GM19035 (cell line): ENCODE data around the gene BLZF1.
"Not testable (repeated sequence)": the region's sequence is repeated elsewhere in the genome, so short reads cannot be mapped to it uniquely, and the experiment has no call there.

Experiments used
- ATAC-seq: cut with Tn5 transposase; IDR thresholded peaks from one replicate; pipeline ENCODE4 v1.9.1; 2021; ENCODE audit not compliant: unreplicated experiment

The BLZF1 gene, protein sequence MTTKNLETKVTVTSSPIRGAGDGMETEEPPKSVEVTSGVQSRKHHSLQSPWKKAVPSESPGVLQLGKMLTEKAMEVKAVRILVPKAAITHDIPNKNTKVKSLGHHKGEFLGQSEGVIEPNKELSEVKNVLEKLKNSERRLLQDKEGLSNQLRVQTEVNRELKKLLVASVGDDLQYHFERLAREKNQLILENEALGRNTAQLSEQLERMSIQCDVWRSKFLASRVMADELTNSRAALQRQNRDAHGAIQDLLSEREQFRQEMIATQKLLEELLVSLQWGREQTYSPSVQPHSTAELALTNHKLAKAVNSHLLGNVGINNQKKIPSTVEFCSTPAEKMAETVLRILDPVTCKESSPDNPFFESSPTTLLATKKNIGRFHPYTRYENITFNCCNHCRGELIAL

DNA sequence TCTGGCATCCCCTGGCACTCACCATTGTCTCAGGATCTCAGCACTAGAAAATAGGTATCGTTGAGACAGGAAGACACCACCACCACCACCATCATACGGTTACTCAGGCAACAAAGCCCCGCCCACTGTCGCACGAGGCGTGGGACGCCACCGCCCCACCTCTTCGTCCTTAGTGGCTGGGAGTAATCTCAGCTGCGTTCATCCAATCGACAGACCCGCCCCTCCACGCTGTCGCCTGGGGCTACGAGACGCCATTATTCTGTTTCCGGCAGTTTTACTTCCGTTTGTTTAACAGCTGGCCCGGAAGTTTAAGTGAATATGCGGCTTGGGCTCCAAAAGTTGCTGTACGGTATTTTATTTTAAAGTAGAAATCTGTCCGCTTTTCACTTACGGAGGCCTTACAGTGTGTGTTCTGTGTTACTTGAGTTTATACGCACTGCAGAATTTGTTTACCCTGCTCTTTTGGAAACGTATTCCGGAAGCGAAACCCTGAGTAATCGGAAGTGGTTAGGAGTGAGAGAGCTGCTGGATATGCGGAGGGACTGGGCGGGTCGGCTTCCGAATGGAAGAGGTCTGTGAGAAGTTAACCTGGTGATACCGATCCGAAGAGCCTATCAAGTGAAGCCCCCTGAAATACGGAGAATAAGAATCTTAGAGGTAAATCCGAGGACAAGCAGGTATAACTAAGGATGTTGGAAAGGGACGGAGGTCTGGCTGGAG lies at the start of gene BLZF1, which contains the start of gene NME7:
BLZF1 (plus strand) TSS at position 510 of the 720 bp plus-strand sequence. CDS start 1,328 bp downstream, outside the sequence.
NME7 (minus strand) TSS at position 112 of the 720 bp plus-strand sequence; CDS start at position 25, 87 bp downstream.
- peak; percentile 93 for ATAC-seq

DNA sequence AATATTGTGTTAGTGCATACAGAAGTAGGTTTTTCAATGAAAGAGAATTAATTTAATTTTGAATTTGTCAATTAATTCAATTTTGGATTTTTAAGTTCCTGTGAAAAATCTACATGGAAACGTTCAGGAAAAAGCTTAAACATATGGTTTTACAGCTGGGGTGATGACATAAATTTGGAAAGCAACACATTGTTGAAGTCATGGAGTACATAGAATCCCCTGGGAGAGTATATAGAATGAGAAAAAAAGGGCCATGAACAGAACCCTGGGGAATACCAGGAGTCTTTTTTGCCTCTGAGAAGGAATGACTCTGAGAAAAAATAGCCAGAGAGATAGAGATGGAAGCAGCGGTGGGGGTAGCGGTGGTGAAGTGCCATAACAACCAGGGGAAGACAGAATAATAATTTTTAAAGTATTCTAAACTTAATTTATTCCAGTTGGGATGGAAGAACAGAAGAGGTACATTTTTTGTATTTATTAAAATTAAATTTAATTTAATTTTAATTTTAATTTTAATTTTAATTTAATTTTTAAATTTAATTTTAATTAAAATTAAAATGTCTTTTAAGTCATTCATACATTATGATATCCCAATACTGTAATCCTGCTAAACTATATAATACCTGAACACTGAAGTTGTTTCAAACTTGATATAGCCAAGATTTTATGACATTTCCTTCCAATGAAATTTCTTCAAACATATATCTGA lies 49.3 kb upstream of the BLZF1 start:
- no peak for ATAC-seq

DNA sequence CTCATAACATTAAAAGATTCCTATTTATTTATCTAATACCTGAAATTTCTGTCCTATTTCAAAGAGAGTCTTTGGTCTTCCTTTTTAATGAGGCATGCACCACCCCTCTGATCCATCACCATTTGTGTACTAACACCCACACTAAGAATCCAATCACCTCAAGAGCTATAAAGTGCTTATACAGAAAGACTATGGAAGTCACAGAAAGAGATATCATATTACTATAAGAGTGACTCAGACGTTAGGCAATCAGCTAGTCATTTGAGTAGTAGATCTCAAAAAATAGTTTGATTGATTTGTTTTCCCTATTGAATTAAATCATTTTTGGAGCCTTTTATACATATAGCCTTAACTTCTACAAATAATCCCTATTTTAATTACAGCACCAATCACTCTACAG lies 46.5 kb upstream of the BLZF1 start:
- ATAC-seq, result no peak

DNA sequence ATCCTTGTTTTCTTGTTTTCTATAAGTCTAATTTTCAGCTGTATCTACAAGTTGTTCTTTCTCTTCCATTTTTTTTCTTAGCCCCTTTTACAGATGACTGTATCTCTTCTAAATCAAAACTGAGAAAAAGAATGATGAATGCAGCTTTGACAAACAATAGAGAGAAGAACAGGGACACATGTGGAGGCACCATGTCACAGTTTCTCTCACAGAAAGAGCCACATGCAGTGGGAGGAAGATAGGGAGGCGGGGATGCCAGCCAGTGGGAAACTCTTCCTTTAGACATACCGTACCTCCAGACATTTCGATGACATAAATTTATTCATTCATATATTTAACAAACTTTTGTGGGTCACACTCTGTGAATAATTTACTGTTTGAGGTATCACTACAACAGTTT lies 45.9 kb upstream of the BLZF1 start:
- ATAC-seq, result no peak

DNA sequence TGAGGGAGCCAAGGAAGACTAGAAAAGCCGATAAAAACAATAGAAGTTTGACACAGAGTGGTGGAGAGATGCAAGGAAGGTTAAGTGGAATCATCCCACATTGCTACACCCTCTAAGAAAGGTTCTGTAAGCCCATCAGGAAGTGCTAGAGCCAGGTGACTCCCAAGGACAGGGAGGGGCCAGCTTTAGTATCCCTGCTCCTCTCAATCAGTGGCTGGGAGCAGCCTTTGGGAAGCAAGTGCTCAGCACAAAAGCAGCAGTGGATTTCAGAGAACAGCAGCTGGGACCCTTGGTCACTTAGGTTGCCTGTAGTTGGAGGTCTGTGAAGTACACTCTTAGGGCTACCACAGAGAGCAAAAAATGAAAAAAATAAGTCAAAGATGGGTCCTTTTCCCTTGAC lies 42.9 kb upstream of the BLZF1 start:
- no peak for ATAC-seq

DNA sequence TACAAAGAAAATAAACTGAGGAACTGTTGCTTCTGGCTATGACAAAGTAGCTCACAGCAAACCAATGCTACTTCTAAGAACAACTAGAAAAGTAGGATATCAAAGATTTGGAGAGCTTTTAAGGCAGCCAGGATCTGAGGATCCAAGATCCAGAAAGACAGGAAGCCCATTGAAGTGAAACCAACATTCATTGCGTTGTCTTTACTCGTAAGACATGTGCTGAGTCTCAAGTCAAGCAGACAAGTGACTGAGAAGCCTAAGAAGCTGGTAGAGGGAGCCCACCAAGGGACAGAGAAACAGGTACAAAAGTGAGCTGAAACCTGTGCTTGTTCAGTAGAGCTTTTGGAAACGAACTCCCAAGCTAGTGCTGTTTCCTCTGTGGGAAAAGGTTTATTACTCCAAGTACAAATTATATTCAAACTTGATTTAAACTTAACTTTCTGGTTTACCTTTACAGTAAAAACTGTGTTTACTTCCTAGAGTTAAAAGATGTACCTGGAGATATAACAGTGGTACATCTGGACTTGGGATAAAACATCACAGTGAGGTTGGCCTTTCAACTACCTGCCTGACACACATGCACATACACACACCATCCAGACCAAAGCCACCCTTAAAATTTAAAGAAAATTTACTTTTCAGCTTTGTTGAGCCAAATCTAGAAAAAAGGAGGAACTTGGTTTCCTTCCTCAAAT lies 41.6 kb upstream of the BLZF1 start:
- ATAC-seq, result no peak

DNA sequence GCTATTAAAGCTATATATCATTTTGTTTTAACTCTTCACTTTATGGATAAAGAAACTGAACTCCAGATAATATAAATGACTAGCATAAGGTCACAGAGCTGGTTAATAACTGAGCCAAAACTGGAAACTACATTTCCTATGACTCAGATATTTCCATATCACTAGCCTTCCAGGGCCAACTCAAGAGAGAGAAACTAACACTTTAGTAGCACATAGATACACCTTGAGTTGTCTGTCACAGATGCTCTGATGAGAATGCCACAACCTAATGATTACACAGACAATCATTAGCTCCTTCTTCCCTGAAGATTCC lies 41.1 kb upstream of the BLZF1 start:
- no peak for ATAC-seq

DNA sequence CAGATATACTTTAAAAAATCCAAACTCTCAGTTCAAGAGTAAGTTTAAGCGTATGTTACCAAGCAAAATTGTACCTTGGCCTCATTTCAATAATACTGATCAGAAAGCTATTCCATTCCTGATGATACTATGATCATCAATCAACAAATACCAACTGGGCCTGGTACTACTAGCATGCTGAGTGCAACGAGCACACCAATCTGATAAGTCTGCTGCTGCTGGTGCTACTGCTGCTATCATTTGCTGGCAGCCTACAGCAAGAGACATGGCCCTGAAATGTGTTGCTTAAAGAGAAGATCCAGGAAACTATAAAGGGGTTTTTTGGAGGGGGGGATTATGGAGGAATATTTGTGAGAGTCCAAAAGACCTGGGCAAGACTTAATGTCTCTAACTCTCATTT lies 40.1 kb upstream of the BLZF1 start:
- ATAC-seq, result no peak

DNA sequence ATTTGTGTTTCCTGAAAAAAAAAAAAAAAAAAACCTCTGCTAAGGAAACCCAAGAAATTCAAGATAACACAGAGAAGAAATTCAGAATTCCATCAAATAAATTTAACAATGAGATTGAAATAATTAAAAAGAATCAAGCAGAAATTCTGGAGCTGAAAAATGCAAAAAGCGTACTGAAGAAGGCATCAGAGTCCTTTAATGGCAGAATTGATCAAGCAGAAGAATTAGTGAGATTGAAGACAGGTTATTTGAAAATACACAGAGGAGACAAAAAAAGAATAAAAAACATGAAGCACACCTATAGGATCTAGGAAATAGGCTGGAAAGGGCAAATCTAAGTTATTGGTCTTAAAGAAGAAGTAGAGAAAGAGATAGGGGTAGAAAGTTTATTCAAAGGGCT lies 38.6 kb upstream of the BLZF1 start:
- no peak for ATAC-seq

DNA sequence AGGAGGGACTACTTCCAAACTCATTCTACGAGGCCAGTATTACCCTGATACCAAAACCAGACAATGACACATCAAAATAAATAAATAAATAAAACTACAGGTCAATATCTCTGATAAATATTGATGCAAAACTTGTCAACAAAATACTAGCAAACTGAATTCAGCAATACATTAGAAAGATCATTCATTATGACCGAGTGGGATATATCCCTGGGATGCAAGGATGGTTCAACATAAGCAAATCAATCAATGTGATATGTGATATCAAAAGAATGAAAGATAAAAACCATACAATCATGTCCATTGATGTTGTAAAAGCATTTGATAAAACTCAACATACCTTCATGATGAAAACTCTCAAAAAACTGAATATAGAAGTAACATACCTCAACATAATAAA lies 37.1 kb upstream of the BLZF1 start:
- no peak for ATAC-seq

DNA sequence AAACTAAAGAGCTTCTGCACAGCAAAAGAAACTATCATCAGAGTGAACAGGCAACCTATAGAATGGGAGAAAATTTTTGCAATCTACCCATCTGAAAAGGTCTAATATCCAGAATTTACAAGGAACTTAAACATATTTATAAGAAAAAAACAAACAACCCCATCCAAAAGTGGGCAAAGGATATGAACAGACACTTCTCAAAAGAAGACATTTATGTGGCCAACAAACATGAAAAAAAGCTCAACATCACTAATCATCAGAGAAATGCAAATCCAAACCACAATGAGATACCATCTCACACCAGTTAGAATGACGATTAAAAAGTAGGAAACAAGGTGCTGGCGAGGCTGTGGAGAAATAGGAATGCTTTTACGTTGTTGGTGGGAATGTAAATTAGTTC lies 33.3 kb upstream of the BLZF1 start:
- not testable (repeated sequence) for ATAC-seq

DNA sequence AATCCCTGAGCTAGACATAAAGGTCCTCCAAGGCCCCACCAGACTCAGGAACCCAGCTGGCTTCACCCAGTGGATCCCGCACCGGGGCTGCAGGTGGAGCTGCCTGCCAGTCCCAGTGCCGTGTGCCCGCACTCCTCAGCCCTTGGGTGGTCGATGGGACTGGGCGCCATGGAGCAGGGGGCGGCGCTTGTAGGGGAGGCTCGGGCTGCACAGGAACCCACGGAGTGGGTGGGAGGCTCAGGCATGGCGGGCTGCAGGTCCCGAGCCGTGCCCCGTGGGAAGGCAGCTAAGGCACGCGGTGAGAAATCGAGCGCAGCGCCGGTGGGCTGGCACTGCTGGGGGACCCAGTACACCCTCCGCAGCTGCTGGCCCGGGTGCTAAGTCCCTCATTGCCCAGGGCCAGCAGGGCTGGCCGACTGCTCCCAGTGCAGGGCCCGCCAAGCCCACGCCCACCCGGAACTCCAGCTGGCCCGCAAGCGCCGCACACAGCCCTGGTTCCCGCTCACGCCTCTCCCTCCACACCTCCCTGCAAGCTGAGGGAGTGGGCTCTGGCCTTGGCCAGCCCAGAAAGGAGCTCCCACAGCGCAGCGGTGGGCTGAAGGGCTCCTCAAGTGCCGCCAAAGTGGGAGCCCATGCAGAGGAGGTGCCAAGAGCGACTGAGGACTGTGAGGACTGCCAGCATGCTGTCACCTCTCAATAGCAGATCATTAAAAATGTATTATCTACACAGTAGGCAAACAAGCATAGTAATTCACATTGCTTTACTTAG lies 30.9 kb upstream of the BLZF1 start:
- ATAC-seq, result not testable (repeated sequence)

DNA sequence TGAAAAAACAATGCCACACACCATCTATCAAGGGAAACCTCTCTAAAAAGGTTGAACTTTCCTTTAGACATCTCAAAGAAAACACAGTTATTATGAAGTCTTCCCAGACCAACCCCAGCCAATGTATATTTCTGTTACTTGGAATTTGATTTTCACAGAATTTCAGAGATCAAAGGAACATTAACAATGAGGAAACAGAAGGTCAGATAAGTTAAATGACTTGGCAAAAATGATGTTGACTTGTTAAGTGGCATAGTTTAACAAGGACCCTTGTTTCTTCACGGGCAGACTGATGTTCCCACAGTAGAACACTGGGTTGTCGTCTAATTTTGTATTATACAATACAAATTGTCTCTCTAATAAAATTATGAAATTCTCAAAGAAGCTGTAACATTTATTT lies 29.4 kb upstream of the BLZF1 start:
- ATAC-seq, result no peak

DNA sequence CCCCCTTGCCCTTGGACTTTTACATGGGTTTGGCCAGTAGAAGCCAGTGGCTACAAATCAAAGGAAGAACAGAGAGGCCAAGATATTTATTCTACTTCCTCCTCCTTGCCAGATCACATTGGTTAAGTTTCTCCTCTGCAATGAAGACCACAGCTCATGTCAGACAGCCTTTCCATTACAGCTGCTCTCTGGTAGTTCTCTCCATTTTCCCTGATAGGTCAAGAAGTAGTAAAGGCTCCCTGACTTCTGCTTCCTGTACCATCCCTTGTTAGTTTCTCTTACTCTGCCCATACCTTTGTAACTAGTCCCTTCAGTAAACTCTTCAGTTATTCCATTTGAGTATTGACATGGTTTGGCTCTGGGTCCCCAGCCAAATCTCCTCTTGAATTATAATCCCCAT lies 28.2 kb upstream of the BLZF1 start:
- no peak for ATAC-seq

DNA sequence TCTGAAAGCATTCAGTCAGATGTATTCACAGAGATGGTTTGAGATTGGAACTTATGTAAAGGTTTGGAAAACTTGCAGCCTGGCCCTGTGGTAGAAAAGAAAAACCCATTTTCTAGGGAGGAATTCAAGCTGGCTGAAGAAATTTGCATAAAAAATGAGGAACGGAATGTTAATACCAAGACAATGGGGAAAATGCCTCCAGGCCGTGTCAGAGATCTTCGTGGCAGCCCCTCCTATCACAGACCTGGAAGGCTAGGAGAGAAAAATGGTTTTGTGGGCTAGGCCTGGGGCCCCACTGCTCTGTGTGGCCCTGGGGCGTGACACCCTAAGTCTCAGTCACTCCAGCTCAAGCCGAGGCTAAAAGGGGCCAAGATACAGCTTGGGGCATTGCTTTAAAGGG lies 27.1 kb upstream of the BLZF1 start:
- no peak for ATAC-seq

DNA sequence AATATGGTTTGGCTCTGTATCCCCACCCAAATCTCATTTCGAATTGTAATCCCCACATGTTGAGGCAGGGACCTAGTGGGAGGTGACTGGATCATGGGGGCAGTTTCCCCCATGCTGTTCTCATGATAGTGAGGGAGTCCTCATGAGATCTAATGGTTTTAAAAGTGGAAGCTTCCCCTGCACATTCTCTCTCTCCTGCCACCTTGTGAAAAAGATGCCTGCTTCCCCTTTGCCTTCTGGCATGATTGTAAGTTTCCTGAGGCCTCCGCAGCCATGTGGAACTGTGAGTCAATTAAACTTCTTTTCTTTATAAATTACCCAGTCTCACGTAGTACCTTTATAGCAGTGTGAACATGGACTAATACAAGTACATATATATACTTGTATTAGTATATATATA lies 25.9 kb upstream of the BLZF1 start:
- ATAC-seq, result not testable (repeated sequence)

DNA sequence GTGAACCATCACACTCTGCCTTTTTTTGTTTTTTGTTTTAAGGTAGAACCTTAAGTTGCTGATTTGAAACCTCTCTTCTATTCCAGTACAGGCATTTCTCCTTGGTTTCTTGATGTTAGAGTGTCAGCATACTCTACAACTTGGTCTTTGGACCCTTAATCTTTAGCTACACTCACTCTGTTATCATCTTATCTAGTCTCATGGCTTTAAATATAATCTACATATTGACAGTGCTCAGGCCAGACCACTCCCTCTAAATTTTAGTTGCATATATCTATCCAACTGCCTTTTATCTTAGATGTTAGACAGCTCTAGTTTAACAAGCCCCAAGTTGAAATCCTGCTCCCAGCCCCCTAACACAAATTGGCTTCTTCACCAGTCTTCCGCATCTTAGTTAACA lies 22.5 kb upstream of the BLZF1 start:
- ATAC-seq, result no peak

DNA sequence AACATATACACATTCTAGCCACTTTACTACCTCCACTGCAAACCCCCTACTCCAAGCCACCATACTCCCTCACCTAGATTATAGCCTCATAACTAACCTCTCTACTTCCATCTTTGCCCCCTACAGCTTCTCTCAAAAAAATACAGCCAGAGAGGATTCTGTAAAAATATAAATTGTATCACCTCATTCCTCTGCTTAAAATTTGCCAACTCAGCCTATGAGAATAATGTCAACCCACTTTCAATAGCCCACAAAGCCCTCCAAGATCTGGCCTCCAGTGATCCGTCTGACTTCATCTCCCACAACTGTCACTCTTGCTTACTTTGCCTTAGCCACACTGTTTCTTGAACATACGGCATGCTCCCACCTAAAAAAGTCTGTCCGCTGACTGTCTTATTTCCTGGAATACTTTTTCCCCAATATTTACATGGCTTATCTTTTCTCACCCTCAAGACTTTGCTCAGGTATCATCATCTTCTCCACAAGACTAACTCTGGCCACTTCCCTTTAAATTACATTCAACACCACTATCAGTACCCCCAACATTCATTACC lies 21.9 kb upstream of the BLZF1 start:
- no peak for ATAC-seq

DNA sequence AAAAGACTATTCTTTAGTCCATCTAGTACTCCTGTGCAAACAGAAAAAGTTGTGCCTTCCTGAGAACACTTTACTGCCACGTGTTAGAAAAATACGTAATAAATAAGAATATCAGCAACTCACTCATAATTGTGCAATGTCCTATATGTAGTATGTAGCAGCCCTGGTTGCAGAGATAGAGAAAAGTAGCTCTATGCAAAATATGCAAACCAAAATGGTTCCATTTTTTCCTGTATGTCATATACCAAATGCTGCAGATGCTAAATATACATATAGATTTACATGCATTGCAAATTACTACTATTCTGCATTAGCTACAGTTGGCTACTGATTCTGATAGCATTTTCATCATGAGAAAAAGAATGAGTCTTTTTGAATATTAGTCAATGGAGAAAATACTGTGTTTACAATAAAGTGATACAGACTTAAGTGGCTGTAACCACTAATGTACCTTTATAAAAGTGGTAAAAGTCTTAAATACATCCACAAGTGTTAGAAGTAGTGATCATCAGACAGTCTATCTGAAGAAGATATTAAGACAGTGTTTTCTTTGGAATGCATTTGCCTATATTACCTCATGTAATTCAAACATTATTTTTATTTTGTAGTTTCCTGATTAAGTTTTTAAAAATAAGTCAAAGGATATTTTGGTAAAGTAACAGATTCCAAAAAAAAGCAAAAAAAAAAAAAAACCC lies 20.2 kb upstream of the BLZF1 start:
- no peak for ATAC-seq
